Endothelial cell (in vitro differentiated cells): ENCODE data around the gene LYAR. TPM values are rescaled to one million over a fixed set of nuclear protein-coding genes. Genes with fewer than 3 reads are reported as not detected.

Experiments used
- DNase-seq: peaks from one replicate; pipeline ENCODE4 v3.0.0; 2021; ENCODE audit warnings: low spot score
- H3K27ac Mint-ChIP-seq: one replicate; pipeline ENCODE4 v1.8.0; 2021; ENCODE audit warnings: mixed read lengths, inconsistent platforms; ENCODE audit not compliant: unreplicated experiment
- H3K27me3 Mint-ChIP-seq: one replicate; pipeline ENCODE4 v1.8.0; 2021; ENCODE audit warnings: mild to moderate bottlenecking, moderate library complexity, mixed read lengths, inconsistent platforms; ENCODE audit not compliant: unreplicated experiment
- H3K36me3 Mint-ChIP-seq: one replicate; pipeline ENCODE4 v1.8.0; 2021; ENCODE audit warnings: mild to moderate bottlenecking, low read depth, mixed read lengths, inconsistent platforms; ENCODE audit not compliant: unreplicated experiment
- H3K4me1 Mint-ChIP-seq: one replicate; pipeline ENCODE4 v1.8.0; 2021; ENCODE audit warnings: mild to moderate bottlenecking, mixed read lengths, inconsistent platforms; ENCODE audit not compliant: unreplicated experiment
- H3K4me3 Mint-ChIP-seq: one replicate; pipeline ENCODE4 v1.8.0; 2021; ENCODE audit warnings: mild to moderate bottlenecking, mixed read lengths, inconsistent platforms; ENCODE audit not compliant: unreplicated experiment
- H3K9me3 Mint-ChIP-seq: one replicate; pipeline ENCODE4 v1.8.0; 2021; ENCODE audit warnings: mixed read lengths, inconsistent platforms; ENCODE audit not compliant: unreplicated experiment
- CTCF ChIP-seq: fragments of 200-600 bp; sonication (generic); IDR thresholded peaks from one replicate; pipeline ENCODE4 v1.5.0; 2021; ENCODE audit warnings: antibody characterized with exemption; ENCODE audit not compliant: unreplicated experiment
- total RNA-seq: library from RNA; stranded (reverse); fragmentation: NEBNext Ultra II Directional; extraction: Animal tissue kit (Norgen Biotek cat#: 25700); gene quantifications from one replicate; pipeline ENCODE4 v1.2.1, GENCODE V29; 2021; ENCODE audit not compliant: unreplicated experiment

LYAR gene
- total RNA-seq, 1 donor from 2014 or later, result 13.2 TPM

GRCh38 chr4:4302416-4302815 lies 12.5 kb upstream of the LYAR start:
- Mint-ChIP-seq H3K4me1 (peaks cover 10% of the 10 kb centered on the region), H3K9me3 (no peaks in the 10 kb centered on the region), H3K36me3 (peaks cover 16% of the 10 kb centered on the region), H3K27me3 (peaks cover 2% of the 10 kb centered on the region), H3K27ac (peak overlapping the region; percentile 6), H3K4me3 (no peak overlapping the region)
- TF ChIP-seq CTCF, result no peak
- no peak for DNase-seq

GRCh38 chr4:4302001-4302400 lies 12.0 kb upstream of the LYAR start:
- Mint-ChIP-seq H3K27ac (no peak overlapping the region), H3K36me3 (peaks cover 15% of the 10 kb centered on the region), H3K4me3 (no peak overlapping the region), H3K4me1 (peaks cover 10% of the 10 kb centered on the region), H3K27me3 (peaks cover 2% of the 10 kb centered on the region), H3K9me3 (no peaks in the 10 kb centered on the region)
- no peak for DNase-seq
- TF ChIP-seq CTCF, result no peak

- H3K9me3 Mint-ChIP-seq, result no peaks in the 10 kb centered on the region
- H3K27me3 Mint-ChIP-seq, result no peaks in the 10 kb centered on the region
- no peak for DNase-seq
- no peak for TF ChIP-seq CTCF
- no peak overlapping the region for H3K27ac Mint-ChIP-seq
- no peak overlapping the region for H3K4me3 Mint-ChIP-seq
- H3K4me1 Mint-ChIP-seq, result peaks cover 3% of the 10 kb centered on the region
- peaks cover 21% of the 10 kb centered on the region for H3K36me3 Mint-ChIP-seq
These were observed 9.1 kb upstream of the LYAR start for GRCh38 chr4:4299006-4299405.

DNA sequence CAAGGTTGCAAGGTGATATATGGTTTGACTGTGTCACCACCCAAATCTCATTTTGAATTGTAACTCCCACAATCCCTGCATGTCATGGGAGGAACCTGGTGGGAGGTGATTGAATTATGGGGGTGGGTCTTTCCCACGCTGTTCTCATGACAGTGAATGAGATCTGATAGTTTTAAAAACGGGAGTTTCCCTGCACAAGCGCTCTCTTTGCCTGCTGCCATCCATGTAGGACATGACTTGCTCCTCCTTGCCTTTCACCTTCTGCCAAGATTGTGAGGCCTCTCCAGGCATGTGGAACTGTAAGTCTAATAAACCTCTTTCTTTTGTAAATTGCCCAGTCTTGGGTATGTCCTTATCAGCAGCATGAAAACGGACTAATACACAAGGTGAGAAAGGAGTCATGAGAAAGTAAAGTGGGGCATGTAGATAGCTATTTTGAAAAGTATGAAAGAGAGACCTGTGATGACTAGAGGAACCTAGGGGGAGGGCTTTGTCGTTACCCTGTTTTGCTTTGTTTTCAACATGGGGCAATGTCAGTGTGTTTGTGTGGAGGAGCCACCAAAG lies 6.4 kb upstream of the LYAR start:
- Mint-ChIP-seq H3K4me3 (no peak overlapping the region), H3K27me3 (peaks cover 3% of the 10 kb centered on the region), H3K27ac (no peak overlapping the region), H3K4me1 (peaks cover 6% of the 10 kb centered on the region), H3K9me3 (no peaks in the 10 kb centered on the region), H3K36me3 (peaks cover 10% of the 10 kb centered on the region)
- no peak for DNase-seq
- no peak for TF ChIP-seq CTCF

DNA sequence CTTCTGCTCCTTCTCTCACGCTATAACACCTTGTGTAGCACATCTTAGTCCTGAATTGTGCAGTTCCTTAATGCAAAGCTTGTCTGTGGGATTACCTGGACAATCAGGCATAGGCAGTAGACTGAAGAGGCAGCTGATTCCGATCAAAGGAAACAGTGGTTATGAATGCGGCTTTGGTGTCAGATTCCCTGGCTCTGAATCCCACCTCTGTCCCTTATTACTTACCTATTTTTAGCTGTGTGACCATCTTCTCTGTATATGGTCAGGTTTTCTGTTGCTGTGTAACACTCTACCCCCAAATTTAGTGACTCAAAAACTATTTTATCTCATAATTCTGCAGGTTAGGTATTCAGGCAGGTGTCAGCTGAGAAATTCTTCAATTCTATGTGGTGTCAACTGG lies 3.3 kb upstream of the LYAR start:
- no peak for TF ChIP-seq CTCF
- no peak overlapping the region for H3K27ac Mint-ChIP-seq
- peaks cover 24% of the 10 kb centered on the region for H3K4me1 Mint-ChIP-seq
- no peak for DNase-seq
- H3K36me3 Mint-ChIP-seq, result peaks cover 10% of the 10 kb centered on the region
- H3K4me3 Mint-ChIP-seq, result no peak overlapping the region
- no peaks in the 10 kb centered on the region for H3K9me3 Mint-ChIP-seq
- H3K27me3 Mint-ChIP-seq, result peaks cover 3% of the 10 kb centered on the region
